ENCODE data around the gene PON2. TPM values are rescaled to one million over a fixed set of nuclear protein-coding genes. Genes with fewer than 3 reads are reported as not detected.

The PON2 gene
- total RNA-seq, 2 experiments from 2014 or later, result not detected

DNA sequence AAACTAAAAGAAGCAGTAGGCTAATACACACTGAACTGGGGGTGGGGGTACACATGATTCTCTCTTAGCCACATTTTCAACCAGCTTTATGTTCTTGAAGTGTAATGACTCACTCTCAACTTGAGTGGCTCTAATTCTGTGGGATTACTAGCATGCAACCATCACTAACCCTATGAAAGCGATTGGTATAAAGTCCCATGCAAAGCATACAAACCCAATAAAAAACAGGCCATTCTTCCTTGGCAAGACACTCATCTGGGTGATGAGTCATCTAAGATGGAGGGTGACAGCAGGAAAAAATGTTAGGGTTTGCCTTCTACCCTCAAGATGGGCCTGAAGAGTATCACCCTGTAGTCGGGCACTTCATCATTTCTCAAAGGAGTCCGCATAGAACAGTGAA is 23.8 kb downstream of the PON2 start:
- ChIA-PET POLR2A (interaction anchor here (0.7 to 1.0 kb wide), 2 partner anchors 9 to 34 kb away, joined by 3 to 4 read pairs; no protein-coding TSS in a partner anchor), CTCF (ENCODE audit: unreplicated experiment) (no interaction called here)
- H3K4me3 ChIP-seq (ENCODE audit: low read depth, low read length, poor library complexity, severe bottlenecking), result no peak overlapping the region
- no peak overlapping the region for H3K4me2 ChIP-seq (ENCODE audit: low read length)
- no peaks in the 10 kb centered on the region for H3K9me2 ChIP-seq (ENCODE audit: insufficient read depth, low read length)
- no peaks in the 10 kb centered on the region for H3K36me3 ChIP-seq (ENCODE audit: insufficient read depth, low read length)
- no peaks in the 10 kb centered on the region for H4K20me1 ChIP-seq (ENCODE audit: insufficient read depth, low read length)
- no peaks in the 10 kb centered on the region for H3K4me1 ChIP-seq (ENCODE audit: insufficient read depth, low read length, poor library complexity, severe bottlenecking)
- H3K9me3 ChIP-seq (ENCODE audit: low read length), result no peaks in the 10 kb centered on the region
- no peaks in the 10 kb centered on the region for H3K79me2 ChIP-seq (ENCODE audit: insufficient read depth, low read depth, low read length)
- no peak for TF ChIP-seq EZH2phosphoT487 (IDR thresholded peaks at IDR 0.05; ENCODE audit: borderline replicate concordance, low read depth, low read length)
- TF ChIP-seq, protein P1, sequence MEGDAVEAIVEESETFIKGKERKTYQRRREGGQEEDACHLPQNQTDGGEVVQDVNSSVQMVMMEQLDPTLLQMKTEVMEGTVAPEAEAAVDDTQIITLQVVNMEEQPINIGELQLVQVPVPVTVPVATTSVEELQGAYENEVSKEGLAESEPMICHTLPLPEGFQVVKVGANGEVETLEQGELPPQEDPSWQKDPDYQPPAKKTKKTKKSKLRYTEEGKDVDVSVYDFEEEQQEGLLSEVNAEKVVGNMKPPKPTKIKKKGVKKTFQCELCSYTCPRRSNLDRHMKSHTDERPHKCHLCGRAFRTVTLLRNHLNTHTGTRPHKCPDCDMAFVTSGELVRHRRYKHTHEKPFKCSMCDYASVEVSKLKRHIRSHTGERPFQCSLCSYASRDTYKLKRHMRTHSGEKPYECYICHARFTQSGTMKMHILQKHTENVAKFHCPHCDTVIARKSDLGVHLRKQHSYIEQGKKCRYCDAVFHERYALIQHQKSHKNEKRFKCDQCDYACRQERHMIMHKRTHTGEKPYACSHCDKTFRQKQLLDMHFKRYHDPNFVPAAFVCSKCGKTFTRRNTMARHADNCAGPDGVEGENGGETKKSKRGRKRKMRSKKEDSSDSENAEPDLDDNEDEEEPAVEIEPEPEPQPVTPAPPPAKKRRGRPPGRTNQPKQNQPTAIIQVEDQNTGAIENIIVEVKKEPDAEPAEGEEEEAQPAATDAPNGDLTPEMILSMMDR (conservative IDR thresholded peaks at IDR 0.05; ENCODE audit: low read length), result no peak
- no peak overlapping the region for H3K27ac ChIP-seq (ENCODE audit: low read depth, low read length, poor library complexity, severe bottlenecking)
- no TSS peak for BruUV-seq (replicated peaks)
- no peak overlapping the region for H2AFZ ChIP-seq (ENCODE audit: low read length)
- DNase-seq (ENCODE audit: low spot score), result no peak
- intact Hi-C loops (cut with micrococcal nuclease; ENCODE audit: unreplicated experiment), result no loop called here

DNA sequence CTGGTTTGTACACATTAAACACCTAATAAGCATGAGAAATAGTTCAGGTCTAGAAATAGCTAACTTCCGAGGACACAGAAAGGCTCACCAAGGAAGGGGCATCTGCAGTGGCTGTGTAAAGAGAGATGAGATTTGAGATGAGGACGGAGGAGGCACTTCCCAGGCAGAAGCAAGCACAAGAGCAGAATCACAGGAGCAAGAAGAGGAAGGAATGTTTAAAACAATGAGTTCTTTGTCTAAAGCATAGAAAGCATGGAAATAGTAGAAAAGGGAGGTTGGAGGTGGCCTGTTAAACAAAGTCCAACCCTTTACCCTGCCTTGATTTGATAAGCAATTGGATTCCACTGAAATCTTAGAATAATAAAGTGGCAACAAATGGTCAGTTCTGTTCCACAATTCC is 27.1 kb downstream of the PON2 start:
- Histone ChIP-seq H3K9me2 (ENCODE audit: insufficient read depth, low read length) (no peaks in the 10 kb centered on the region), H3K79me2 (ENCODE audit: insufficient read depth, low read depth, low read length) (no peaks in the 10 kb centered on the region), H3K27ac (ENCODE audit: low read depth, low read length, poor library complexity, severe bottlenecking) (no peak overlapping the region), H3K4me2 (ENCODE audit: low read length) (no peak overlapping the region), H2AFZ (ENCODE audit: low read length) (no peak overlapping the region), H3K4me1 (ENCODE audit: insufficient read depth, low read length, poor library complexity, severe bottlenecking) (no peaks in the 10 kb centered on the region), H3K36me3 (ENCODE audit: insufficient read depth, low read length) (no peaks in the 10 kb centered on the region), H4K20me1 (ENCODE audit: insufficient read depth, low read length) (no peaks in the 10 kb centered on the region), H3K9me3 (ENCODE audit: low read length) (no peaks in the 10 kb centered on the region), H3K4me3 (ENCODE audit: low read depth, low read length, poor library complexity, severe bottlenecking) (no peak overlapping the region)
- POLR2A ChIA-PET, result no interaction called here
- DNase-seq (ENCODE audit: low spot score), result no peak
- TF ChIP-seq, protein P1 (conservative IDR thresholded peaks at IDR 0.05; ENCODE audit: low read length), result no peak
- no peak for TF ChIP-seq EZH2phosphoT487 (IDR thresholded peaks at IDR 0.05; ENCODE audit: borderline replicate concordance, low read depth, low read length)
- CTCF ChIA-PET (ENCODE audit: unreplicated experiment), result no interaction called here
- no TSS peak for BruUV-seq (replicated peaks)
- intact Hi-C loops (cut with micrococcal nuclease; ENCODE audit: unreplicated experiment), result no loop called here

DNA sequence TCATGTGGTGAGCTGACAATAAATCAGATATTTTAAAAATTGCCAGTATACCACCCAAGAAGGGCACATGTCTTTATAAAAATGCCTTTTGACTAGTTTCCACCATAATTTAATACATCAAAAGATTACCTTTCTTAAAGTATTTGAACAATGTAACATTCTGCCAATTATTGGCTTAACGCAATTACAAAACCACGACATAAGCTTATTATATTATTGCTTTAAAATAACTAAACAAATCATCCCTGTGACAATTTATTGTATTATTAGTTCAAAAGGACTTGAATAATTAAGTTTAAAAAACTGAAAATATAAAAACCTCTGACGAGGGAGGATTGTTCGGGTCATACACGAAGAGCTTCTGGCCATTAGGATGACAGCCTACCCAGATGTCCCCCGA is 29.0 kb downstream of the PON2 start:
- Histone ChIP-seq H3K4me3 (ENCODE audit: low read depth, low read length, poor library complexity, severe bottlenecking) (no peak overlapping the region), H3K27ac (ENCODE audit: low read depth, low read length, poor library complexity, severe bottlenecking) (no peak overlapping the region), H2AFZ (ENCODE audit: low read length) (no peak overlapping the region), H3K36me3 (ENCODE audit: insufficient read depth, low read length) (no peaks in the 10 kb centered on the region), H3K4me2 (ENCODE audit: low read length) (no peak overlapping the region), H3K79me2 (ENCODE audit: insufficient read depth, low read depth, low read length) (no peaks in the 10 kb centered on the region), H4K20me1 (ENCODE audit: insufficient read depth, low read length) (no peaks in the 10 kb centered on the region), H3K4me1 (ENCODE audit: insufficient read depth, low read length, poor library complexity, severe bottlenecking) (no peaks in the 10 kb centered on the region), H3K9me3 (ENCODE audit: low read length) (no peaks in the 10 kb centered on the region), H3K9me2 (ENCODE audit: insufficient read depth, low read length) (no peaks in the 10 kb centered on the region)
- DNase-seq (ENCODE audit: low spot score), result no peak
- intact Hi-C loops (cut with micrococcal nuclease; ENCODE audit: unreplicated experiment), result no loop called here
- ChIA-PET CTCF (ENCODE audit: unreplicated experiment) (no interaction called here), POLR2A (interaction anchor here (0.7 kb wide), 1 partner anchor 27 kb away, joined by 3 read pairs; no protein-coding TSS in a partner anchor)
- no TSS peak for BruUV-seq (replicated peaks)
- TF ChIP-seq, protein P1 (conservative IDR thresholded peaks at IDR 0.05; ENCODE audit: low read length), result no peak
- TF ChIP-seq EZH2phosphoT487 (IDR thresholded peaks at IDR 0.05; ENCODE audit: borderline replicate concordance, low read depth, low read length), result no peak
